Measurements from ENCODE around the gene SLC5A2.

The SLC5A2 gene

GRCh38 chr16:31467858-31468257 is 15.1 kb upstream of the SLC5A2 start:
- no peak overlapping the region for H3K4me3 ChIP-seq (ENCODE audit: low read depth, low read length)
- no peak for DNase-seq (ENCODE audit: low read depth)
- TF ChIP-seq CTCF (conservative IDR thresholded peaks at IDR 0.05; ENCODE audit: low read depth, low read length): no peak

DNA sequence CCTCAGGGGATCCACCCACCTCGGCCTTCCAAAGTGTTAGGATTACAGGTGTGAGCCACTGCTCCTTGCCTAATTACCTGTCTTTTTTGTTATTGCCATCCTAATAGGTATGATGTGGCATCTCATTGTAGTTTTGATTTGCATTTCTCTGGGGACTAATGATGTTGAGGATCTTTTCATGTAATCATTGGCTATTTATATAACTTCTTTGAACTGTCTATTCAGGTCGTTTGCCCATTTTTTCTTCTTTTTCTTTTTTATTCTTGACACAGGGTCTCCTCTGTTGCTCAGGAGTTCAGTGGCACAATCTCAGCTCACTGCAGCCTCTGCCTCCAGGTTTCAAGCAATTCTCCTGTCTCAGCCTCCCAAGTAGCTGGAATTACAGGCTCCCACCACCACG is 12.3 kb upstream of the SLC5A2 start:
- no peak for TF ChIP-seq CTCF (conservative IDR thresholded peaks at IDR 0.05; ENCODE audit: low read depth, low read length)
- H3K4me3 ChIP-seq (ENCODE audit: low read depth, low read length): no peak overlapping the region

GRCh38 chr16:31471241-31471874 is 11.6 kb upstream of the SLC5A2 start:
- no peak for DNase-seq (ENCODE audit: low read depth)
- peak overlapping the region; percentile 79 for H3K4me3 ChIP-seq (ENCODE audit: low read depth, low read length)
- no peak for TF ChIP-seq CTCF (conservative IDR thresholded peaks at IDR 0.05; ENCODE audit: low read depth, low read length)

More for the DNA sequence above, 12.3 kb upstream of the SLC5A2 start:
- DNase-seq (ENCODE audit: low read depth): no peak

DNA sequence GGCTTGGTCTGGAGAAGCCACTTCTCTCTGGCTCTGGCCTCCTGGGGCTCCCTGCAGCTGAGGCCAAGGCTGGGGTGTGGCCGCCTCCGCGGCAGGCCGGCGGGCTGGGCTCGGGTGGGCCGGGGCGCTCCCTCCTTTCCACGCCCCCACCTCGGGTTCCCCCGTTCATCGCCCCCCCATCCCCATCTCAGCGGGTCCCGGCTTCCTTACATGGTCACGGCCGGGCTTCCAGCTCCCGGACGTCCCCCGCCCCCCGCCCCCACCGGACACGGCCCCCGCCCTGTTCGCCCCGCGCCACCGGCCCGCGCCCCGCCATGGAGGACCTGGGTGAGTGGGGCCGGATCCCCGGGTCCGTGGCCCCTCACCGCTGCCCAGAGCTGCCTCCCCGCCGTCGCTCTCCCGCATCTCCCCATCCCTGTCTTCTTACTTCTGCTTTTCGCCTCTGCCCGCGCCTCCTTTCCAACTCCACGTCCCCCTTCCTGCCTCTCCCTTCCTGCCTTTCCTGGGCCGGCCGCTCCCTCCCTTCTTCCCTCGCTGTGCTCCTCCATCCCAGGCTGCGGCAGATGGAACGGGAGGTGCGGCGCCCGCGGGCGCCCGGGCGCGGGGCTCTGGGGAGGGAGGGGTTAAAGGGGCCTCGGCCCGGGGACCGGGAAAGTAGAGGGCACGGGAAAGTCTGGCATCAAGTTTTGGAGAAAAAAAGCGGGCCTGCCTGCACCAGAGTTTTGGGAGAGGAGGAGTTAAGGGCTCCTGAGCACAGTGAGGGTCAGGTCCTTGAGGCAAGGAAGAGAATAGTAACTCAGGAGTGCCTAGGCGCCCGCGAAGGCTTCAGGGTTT is 10.8 kb upstream of the SLC5A2 start, which contains the start of gene TGFB1I1:
TSS of gene TGFB1I1 (plus strand) at position 278 of the 834 bp plus-strand sequence. CDS start at position 315, 37 bp downstream.
- DNase-seq (ENCODE audit: low read depth): peak; percentile 78
- no peak for TF ChIP-seq CTCF (conservative IDR thresholded peaks at IDR 0.05; ENCODE audit: low read depth, low read length)
- peak within 1 kb of the TSS; percentile 79 for H3K4me3 ChIP-seq (ENCODE audit: low read depth, low read length)

- peak; percentile 98 for DNase-seq (ENCODE audit: low read depth)
- TF ChIP-seq CTCF (conservative IDR thresholded peaks at IDR 0.05; ENCODE audit: low read depth, low read length): peak; percentile 89
- H3K4me3 ChIP-seq (ENCODE audit: low read depth, low read length): peak overlapping the region; percentile 79
Observed at GRCh38 chr16:31472709-31473203, 10.2 kb upstream of the SLC5A2 start.

- DNase-seq (ENCODE audit: low read depth): no peak
- no peak overlapping the region for H3K4me3 ChIP-seq (ENCODE audit: low read depth, low read length)
- no peak for TF ChIP-seq CTCF (conservative IDR thresholded peaks at IDR 0.05; ENCODE audit: low read depth, low read length)
Observed at GRCh38 chr16:31473264-31473984, 9.5 kb upstream of the SLC5A2 start.

All from choroid plexus epithelial cell (primary cell).